Measurements from ENCODE around the gene TRIM65.

DNA sequence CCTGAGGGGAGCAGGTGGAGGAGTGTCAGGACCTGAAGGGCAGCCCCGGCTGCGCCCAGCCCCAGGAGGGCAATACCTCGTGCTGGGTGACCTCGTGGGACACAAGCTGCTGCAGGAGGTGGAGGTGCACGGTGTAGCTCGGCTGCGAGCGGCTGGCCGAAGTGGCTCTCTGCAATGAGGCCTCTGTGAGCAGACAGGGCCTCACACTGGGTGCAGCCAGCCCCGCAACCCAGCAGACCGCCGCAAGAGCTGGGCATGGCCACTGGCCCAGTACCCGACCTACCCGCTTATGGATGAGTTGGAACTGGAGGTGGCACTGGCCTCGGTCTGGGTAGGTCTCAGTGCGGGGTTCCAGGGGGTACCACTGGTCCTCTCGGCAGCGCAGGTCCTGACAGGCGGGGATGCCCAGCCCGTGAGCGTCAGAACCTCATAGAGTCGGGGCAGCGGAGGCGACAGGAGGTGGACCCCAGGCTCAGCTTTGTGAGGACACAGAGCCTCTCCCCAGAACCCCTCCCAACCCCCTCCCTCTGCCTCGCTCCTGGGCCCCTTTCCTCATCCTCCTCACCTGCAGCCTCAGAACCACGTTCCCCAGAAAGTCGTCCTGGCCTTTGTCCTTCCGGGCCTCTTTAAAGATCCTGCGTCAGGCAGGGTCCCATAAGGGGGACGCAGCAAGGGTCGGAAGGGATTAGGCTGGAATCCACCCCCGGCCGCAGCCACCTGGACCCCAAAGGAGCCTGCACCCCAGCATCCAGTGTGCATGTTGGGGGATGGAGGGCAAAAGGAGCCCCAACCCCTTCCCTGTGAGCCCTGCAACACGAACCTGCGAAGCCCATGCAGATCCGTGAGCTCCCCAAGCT, 56.6 kb downstream of the TRIM65 start:
- TF ChIP-seq, protein P1, sequence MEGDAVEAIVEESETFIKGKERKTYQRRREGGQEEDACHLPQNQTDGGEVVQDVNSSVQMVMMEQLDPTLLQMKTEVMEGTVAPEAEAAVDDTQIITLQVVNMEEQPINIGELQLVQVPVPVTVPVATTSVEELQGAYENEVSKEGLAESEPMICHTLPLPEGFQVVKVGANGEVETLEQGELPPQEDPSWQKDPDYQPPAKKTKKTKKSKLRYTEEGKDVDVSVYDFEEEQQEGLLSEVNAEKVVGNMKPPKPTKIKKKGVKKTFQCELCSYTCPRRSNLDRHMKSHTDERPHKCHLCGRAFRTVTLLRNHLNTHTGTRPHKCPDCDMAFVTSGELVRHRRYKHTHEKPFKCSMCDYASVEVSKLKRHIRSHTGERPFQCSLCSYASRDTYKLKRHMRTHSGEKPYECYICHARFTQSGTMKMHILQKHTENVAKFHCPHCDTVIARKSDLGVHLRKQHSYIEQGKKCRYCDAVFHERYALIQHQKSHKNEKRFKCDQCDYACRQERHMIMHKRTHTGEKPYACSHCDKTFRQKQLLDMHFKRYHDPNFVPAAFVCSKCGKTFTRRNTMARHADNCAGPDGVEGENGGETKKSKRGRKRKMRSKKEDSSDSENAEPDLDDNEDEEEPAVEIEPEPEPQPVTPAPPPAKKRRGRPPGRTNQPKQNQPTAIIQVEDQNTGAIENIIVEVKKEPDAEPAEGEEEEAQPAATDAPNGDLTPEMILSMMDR (conservative IDR thresholded peaks at IDR 0.05), result no peak
- no peak for TF ChIP-seq EZH2 (IDR thresholded peaks at IDR 0.05; ENCODE audit: low read depth)

Data from PC-9 (cell line).